Measurements from ENCODE around the gene C4B.
"Not testable (repeated sequence)": the region's sequence is repeated elsewhere in the genome, so short reads cannot be mapped to it uniquely, and the experiment has no call there.

The C4B gene

DNA sequence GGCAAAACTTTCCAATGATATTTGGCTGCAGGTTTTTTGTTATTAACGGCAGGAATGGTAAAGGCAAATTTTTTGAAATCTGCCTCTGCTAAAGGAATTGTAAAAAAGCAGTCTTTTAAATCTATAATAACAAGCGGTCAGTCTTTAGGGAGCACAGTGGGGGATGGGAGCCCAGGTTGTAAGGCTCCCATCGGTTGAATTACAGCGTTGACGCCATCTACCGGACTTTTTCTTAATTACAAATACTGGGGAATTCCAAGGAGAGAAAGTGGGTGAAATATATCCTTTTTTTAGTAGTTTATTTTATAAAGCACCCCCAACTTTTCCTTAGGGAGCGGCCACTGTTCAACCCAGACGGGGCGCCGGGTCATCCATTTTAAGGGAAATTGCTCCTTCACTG, 25.2 kb upstream of the C4B start:
- not testable (repeated sequence) for H3K4me3 ChIP-seq (ENCODE audit: low read length in 2 of 2); H3K27me3 ChIP-seq (ENCODE audit: control insufficient read depth in 1 of 2, insufficient read depth in 2 of 2, low read length in 2 of 2); H3K36me3 ChIP-seq (ENCODE audit: control insufficient read depth in 2 of 2, insufficient read depth in 2 of 2, low read length in 2 of 2); H3K27ac ChIP-seq (ENCODE audit: low read length); H3K9me3 ChIP-seq (ENCODE audit: control insufficient read depth in 2 of 2, low read length in 2 of 2); H3K4me1 ChIP-seq (ENCODE audit: control insufficient read depth, insufficient read depth, low read length); H3K9ac ChIP-seq (ENCODE audit: low read length in 2 of 2)

- H3K4me1 ChIP-seq (ENCODE audit: control insufficient read depth, insufficient read depth, low read length); H3K27ac ChIP-seq (ENCODE audit: low read length); H3K27me3 ChIP-seq (ENCODE audit: control insufficient read depth in 1 of 2, insufficient read depth in 2 of 2, low read length in 2 of 2); H3K9ac ChIP-seq (ENCODE audit: low read length in 2 of 2); H3K9me3 ChIP-seq (ENCODE audit: control insufficient read depth in 2 of 2, low read length in 2 of 2); H3K4me3 ChIP-seq (ENCODE audit: low read length in 2 of 2); H3K36me3 ChIP-seq (ENCODE audit: control insufficient read depth in 2 of 2, insufficient read depth in 2 of 2, low read length in 2 of 2): not testable (repeated sequence)
Observed at GRCh38 chr6:31994421-31994820, 20.2 kb upstream of the C4B start.

- not testable (repeated sequence) for H3K27me3 ChIP-seq (ENCODE audit: control insufficient read depth in 1 of 2, insufficient read depth in 2 of 2, low read length in 2 of 2); H3K9me3 ChIP-seq (ENCODE audit: control insufficient read depth in 2 of 2, low read length in 2 of 2); H3K4me3 ChIP-seq (ENCODE audit: low read length in 2 of 2); H3K36me3 ChIP-seq (ENCODE audit: control insufficient read depth in 2 of 2, insufficient read depth in 2 of 2, low read length in 2 of 2); H3K9ac ChIP-seq (ENCODE audit: low read length in 2 of 2); H3K4me1 ChIP-seq (ENCODE audit: control insufficient read depth, insufficient read depth, low read length); H3K27ac ChIP-seq (ENCODE audit: low read length)
Observed at GRCh38 chr6:31996385-31996784, 18.2 kb upstream of the C4B start.

DNA sequence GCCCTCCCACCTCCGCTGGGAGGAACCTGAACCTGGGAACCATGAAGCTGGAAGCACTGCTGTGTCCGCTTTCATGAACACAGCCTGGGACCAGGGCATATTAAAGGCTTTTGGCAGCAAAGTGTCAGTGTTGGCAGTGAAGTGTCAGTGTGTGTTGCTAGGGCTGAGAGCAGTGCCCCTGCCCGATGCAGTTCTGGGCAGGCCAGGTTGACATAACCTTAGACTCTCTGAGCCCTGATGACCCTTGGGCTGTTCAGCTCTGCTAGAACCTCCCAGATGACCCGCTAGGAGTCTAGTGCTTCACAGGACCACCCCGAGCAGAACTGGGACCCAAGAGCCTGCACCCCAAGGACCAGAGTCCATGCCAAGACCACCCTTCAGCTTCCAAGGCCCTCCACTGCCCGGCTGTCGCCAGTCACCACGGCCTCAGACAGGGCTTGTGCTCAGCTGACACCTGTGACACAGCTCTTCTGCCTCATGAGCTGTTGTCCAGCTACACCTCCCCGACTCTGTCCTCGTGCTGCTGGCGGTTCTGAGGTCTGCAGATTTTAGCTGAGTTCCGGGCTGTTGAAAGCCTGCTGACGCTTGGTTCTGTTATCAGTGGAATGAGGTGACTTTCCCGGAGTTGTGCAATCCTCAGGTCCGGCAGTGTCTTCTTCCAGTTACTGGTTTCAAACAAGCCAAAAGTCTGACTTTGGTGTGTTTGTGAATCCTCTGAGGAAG, 11.9 kb upstream of the C4B start:
- H3K9me3 ChIP-seq (ENCODE audit: control insufficient read depth in 2 of 2, low read length in 2 of 2); H3K27ac ChIP-seq (ENCODE audit: low read length); H3K27me3 ChIP-seq (ENCODE audit: control insufficient read depth in 1 of 2, insufficient read depth in 2 of 2, low read length in 2 of 2); H3K4me3 ChIP-seq (ENCODE audit: low read length in 2 of 2); H3K4me1 ChIP-seq (ENCODE audit: control insufficient read depth, insufficient read depth, low read length); H3K36me3 ChIP-seq (ENCODE audit: control insufficient read depth in 2 of 2, insufficient read depth in 2 of 2, low read length in 2 of 2); H3K9ac ChIP-seq (ENCODE audit: low read length in 2 of 2): not testable (repeated sequence)

GRCh38 chr6:32003301-32003700, 11.3 kb upstream of the C4B start:
- not testable (repeated sequence) for H3K27ac ChIP-seq (ENCODE audit: low read length); H3K4me1 ChIP-seq (ENCODE audit: control insufficient read depth, insufficient read depth, low read length); H3K27me3 ChIP-seq (ENCODE audit: control insufficient read depth in 1 of 2, insufficient read depth in 2 of 2, low read length in 2 of 2); H3K9me3 ChIP-seq (ENCODE audit: control insufficient read depth in 2 of 2, low read length in 2 of 2); H3K4me3 ChIP-seq (ENCODE audit: low read length in 2 of 2); H3K9ac ChIP-seq (ENCODE audit: low read length in 2 of 2); H3K36me3 ChIP-seq (ENCODE audit: control insufficient read depth in 2 of 2, insufficient read depth in 2 of 2, low read length in 2 of 2)

- not testable (repeated sequence) for H3K9me3 ChIP-seq (ENCODE audit: control insufficient read depth in 2 of 2, low read length in 2 of 2); H3K27ac ChIP-seq (ENCODE audit: low read length); H3K4me3 ChIP-seq (ENCODE audit: low read length in 2 of 2); H3K27me3 ChIP-seq (ENCODE audit: control insufficient read depth in 1 of 2, insufficient read depth in 2 of 2, low read length in 2 of 2); H3K36me3 ChIP-seq (ENCODE audit: control insufficient read depth in 2 of 2, insufficient read depth in 2 of 2, low read length in 2 of 2); H3K4me1 ChIP-seq (ENCODE audit: control insufficient read depth, insufficient read depth, low read length); H3K9ac ChIP-seq (ENCODE audit: low read length in 2 of 2)
Observed at GRCh38 chr6:32004393-32004792, 10.2 kb upstream of the C4B start.

DNA sequence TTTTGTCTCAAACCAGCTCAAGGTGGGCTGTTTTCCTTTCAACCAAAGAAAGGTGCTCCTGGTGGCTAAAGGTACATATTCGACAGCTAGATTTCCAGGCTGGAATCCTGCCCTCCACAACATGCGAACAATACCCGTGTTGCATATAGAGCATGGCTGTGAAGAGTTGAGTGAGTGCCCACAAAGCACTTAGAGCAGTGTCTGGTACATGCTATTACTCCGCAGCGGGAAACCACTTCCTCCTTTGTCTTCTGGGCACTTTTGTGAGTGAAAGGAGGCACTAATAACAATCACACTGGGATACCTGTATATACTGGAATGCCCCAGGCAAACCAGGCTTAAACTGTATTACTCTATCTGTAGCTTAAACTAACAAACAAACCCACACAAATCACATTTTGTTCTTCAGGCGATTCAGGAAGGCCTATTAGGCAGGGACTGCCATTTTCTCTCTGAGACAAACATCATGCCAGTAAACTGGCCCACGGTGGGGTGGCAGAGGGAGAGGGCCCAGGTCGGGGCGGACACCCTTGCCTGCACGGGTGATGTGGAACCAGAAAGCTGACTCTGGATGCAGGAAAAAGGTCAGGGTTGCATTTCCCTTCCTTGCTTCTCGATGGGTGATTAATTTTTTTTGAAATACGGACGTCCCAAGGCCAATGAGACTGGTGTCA, 9.6 kb upstream of the C4B start:
- not testable (repeated sequence) for H3K36me3 ChIP-seq (ENCODE audit: control insufficient read depth in 2 of 2, insufficient read depth in 2 of 2, low read length in 2 of 2); H3K27me3 ChIP-seq (ENCODE audit: control insufficient read depth in 1 of 2, insufficient read depth in 2 of 2, low read length in 2 of 2); H3K27ac ChIP-seq (ENCODE audit: low read length); H3K9ac ChIP-seq (ENCODE audit: low read length in 2 of 2); H3K4me3 ChIP-seq (ENCODE audit: low read length in 2 of 2); H3K9me3 ChIP-seq (ENCODE audit: control insufficient read depth in 2 of 2, low read length in 2 of 2); H3K4me1 ChIP-seq (ENCODE audit: control insufficient read depth, insufficient read depth, low read length)

DNA sequence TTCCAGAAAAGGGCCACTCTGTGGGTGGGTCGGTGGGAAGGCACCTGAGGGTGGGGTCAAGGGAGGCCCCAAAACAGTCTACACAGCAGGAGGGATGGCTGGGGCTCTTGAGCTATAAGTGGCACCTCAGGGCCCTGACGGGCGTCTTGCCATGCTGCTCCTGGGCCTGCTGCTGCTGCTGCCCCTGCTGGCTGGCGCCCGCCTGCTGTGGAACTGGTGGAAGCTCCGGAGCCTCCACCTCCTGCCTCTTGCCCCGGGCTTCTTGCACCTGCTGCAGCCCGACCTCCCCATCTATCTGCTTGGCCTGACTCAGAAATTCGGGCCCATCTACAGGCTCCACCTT, 9.1 kb upstream of the C4B start:
- H3K4me1 ChIP-seq (ENCODE audit: control insufficient read depth, insufficient read depth, low read length); H3K4me3 ChIP-seq (ENCODE audit: low read length in 2 of 2); H3K27ac ChIP-seq (ENCODE audit: low read length); H3K9me3 ChIP-seq (ENCODE audit: control insufficient read depth in 2 of 2, low read length in 2 of 2); H3K9ac ChIP-seq (ENCODE audit: low read length in 2 of 2); H3K36me3 ChIP-seq (ENCODE audit: control insufficient read depth in 2 of 2, insufficient read depth in 2 of 2, low read length in 2 of 2); H3K27me3 ChIP-seq (ENCODE audit: control insufficient read depth in 1 of 2, insufficient read depth in 2 of 2, low read length in 2 of 2): not testable (repeated sequence)

GRCh38 chr6:32005991-32006529, 8.5 kb upstream of the C4B start:
- not testable (repeated sequence) for H3K9me3 ChIP-seq (ENCODE audit: control insufficient read depth in 2 of 2, low read length in 2 of 2); H3K36me3 ChIP-seq (ENCODE audit: control insufficient read depth in 2 of 2, insufficient read depth in 2 of 2, low read length in 2 of 2); H3K27ac ChIP-seq (ENCODE audit: low read length); H3K4me3 ChIP-seq (ENCODE audit: low read length in 2 of 2); H3K27me3 ChIP-seq (ENCODE audit: control insufficient read depth in 1 of 2, insufficient read depth in 2 of 2, low read length in 2 of 2); H3K9ac ChIP-seq (ENCODE audit: low read length in 2 of 2); H3K4me1 ChIP-seq (ENCODE audit: control insufficient read depth, insufficient read depth, low read length)

DNA sequence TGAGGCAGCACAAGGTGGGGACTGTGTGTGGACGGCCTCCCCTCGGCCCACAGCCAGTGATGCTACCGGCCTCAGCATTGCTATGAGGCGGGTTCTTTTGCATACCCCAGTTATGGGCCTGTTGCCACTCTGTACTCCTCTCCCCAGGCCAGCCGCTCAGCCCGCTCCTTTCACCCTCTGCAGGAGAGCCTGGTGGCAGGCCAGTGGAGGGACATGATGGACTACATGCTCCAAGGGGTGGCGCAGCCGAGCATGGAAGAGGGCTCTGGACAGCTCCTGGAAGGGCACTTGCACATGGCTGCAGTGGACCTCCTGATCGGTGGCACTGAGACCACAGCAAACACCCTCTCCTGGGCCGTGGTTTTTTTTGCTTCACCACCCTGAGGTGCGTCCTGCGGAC, 7.5 kb upstream of the C4B start:
- H3K4me3 ChIP-seq (ENCODE audit: low read length in 2 of 2); H3K27ac ChIP-seq (ENCODE audit: low read length); H3K9me3 ChIP-seq (ENCODE audit: control insufficient read depth in 2 of 2, low read length in 2 of 2); H3K36me3 ChIP-seq (ENCODE audit: control insufficient read depth in 2 of 2, insufficient read depth in 2 of 2, low read length in 2 of 2); H3K9ac ChIP-seq (ENCODE audit: low read length in 2 of 2); H3K4me1 ChIP-seq (ENCODE audit: control insufficient read depth, insufficient read depth, low read length); H3K27me3 ChIP-seq (ENCODE audit: control insufficient read depth in 1 of 2, insufficient read depth in 2 of 2, low read length in 2 of 2): not testable (repeated sequence)

- not testable (repeated sequence) for H3K9me3 ChIP-seq (ENCODE audit: control insufficient read depth in 2 of 2, low read length in 2 of 2); H3K27me3 ChIP-seq (ENCODE audit: control insufficient read depth in 1 of 2, insufficient read depth in 2 of 2, low read length in 2 of 2); H3K9ac ChIP-seq (ENCODE audit: low read length in 2 of 2); H3K4me1 ChIP-seq (ENCODE audit: control insufficient read depth, insufficient read depth, low read length); H3K36me3 ChIP-seq (ENCODE audit: control insufficient read depth in 2 of 2, insufficient read depth in 2 of 2, low read length in 2 of 2); H3K4me3 ChIP-seq (ENCODE audit: low read length in 2 of 2); H3K27ac ChIP-seq (ENCODE audit: low read length)
Observed at GRCh38 chr6:32008037-32008436, 6.6 kb upstream of the C4B start.

Measured in stomach smooth muscle (tissue), 2 donors.